Epithelial cell of esophagus (primary cell): Measurements from ENCODE around the gene KLC3.
"Not testable (repeated sequence)": the region's sequence is repeated elsewhere in the genome, so short reads cannot be mapped to it uniquely, and the experiment has no call there.

Experiments used
- DNase-seq: peaks from one replicate; pipeline ENCODE4 v3.0.0; 2010; ENCODE audit warnings: low read depth
- H3K4me3 ChIP-seq: 2 replicates; pipeline ENCODE4 v1.5.1; 2011; ENCODE audit warnings: mild to moderate bottlenecking, low read length, control low read depth
- TF ChIP-seq, protein P1 (sequence below): IDR thresholded peaks from 2 replicates; pipeline ENCODE4 v1.5.1; 2011; ENCODE audit warnings: low read depth, mild to moderate bottlenecking, low read length, control low read depth, inconsistent platforms; ENCODE audit not compliant: insufficient read depth; ENCODE audit errors: missing control alignments

KLC3 gene

DNA sequence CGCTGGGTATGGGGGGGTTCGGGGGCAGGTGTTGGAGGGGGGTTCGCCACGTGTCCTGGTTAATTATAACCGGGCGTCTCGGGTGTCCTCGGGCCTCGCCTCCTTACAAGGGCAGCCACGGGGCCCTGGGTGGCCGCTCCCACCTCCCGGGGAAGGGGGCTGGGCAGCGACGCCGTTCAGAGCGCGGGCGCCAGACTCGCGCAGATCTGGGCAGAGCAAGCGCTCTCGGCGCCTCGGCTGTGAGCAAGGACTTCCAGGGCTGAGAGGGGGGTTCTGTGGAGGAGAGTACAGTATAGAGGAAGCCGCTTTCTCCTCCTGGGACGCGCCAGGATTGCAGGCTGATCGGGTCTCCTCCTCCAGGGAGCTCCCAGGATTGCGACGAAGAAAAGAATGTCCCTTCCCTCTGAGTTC is 16.9 kb upstream of the KLC3 start:
- peak overlapping the region; percentile 4 for H3K4me3 ChIP-seq
- DNase-seq, result no peak
- TF ChIP-seq, protein P1, sequence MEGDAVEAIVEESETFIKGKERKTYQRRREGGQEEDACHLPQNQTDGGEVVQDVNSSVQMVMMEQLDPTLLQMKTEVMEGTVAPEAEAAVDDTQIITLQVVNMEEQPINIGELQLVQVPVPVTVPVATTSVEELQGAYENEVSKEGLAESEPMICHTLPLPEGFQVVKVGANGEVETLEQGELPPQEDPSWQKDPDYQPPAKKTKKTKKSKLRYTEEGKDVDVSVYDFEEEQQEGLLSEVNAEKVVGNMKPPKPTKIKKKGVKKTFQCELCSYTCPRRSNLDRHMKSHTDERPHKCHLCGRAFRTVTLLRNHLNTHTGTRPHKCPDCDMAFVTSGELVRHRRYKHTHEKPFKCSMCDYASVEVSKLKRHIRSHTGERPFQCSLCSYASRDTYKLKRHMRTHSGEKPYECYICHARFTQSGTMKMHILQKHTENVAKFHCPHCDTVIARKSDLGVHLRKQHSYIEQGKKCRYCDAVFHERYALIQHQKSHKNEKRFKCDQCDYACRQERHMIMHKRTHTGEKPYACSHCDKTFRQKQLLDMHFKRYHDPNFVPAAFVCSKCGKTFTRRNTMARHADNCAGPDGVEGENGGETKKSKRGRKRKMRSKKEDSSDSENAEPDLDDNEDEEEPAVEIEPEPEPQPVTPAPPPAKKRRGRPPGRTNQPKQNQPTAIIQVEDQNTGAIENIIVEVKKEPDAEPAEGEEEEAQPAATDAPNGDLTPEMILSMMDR, result no peak

DNA sequence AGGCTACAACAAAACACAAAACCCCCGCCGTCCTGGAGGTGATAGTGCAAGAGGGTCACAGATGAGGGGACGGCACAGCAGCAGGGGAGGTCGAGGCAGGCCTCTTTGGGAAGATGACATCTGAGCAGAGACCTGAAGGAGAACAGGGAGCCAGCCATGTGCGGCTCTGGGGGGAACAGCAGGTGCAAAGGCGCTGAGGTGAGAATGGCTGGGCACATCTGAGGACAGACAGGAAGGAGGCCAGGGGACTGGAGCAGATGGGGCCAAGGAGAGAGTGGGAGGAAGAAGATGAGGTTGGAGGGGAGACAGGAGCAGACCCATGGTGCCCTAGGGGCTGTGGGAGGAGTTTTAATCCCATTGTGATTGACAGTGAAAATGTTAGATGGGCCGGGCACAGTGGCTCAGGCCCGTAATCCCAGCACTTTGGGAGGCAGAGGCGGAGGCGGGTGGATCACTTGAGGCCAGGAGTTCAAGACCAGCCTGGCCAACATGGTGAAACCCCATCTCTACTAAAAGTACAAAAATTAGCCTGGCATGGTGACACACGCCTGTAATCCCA is 16.1 kb upstream of the KLC3 start:
- H3K4me3 ChIP-seq, result no peak overlapping the region
- no peak for DNase-seq
- TF ChIP-seq, protein P1, result no peak

DNA sequence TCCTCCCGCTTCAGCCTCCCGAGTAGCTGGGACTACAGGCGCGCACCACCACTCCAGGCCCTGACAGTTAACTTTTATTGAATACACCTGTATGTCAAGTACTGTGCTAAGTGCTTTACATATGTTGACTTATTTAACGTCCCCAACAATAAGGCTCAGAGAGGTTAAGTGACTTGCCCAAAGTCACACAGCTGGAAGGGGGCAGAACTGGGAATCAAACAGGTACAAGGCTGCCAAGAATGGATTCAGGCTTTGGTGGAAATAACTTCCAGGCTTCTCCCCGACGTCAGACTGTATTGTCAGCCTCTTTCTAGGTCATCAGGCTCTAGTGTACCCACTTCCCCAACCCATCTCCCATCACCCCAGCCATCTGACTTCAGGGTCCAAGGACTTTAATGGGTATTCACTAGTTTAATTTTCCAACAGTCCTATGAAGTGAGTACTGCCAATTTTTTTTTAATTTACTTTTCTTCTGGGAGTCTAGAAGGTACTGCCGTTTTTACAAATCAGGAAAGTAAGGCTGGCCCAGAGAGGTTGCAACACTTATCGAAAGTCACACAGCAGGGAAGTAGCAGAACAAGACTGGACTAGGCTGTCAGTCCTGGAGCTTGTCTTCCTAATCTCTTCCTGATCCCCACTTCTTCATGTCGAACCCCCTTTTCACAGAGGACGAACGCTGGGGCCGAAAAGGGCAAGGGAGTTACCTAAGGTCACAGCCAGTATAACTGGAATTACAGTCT is 13.0 kb upstream of the KLC3 start:
- DNase-seq, result no peak

DNA sequence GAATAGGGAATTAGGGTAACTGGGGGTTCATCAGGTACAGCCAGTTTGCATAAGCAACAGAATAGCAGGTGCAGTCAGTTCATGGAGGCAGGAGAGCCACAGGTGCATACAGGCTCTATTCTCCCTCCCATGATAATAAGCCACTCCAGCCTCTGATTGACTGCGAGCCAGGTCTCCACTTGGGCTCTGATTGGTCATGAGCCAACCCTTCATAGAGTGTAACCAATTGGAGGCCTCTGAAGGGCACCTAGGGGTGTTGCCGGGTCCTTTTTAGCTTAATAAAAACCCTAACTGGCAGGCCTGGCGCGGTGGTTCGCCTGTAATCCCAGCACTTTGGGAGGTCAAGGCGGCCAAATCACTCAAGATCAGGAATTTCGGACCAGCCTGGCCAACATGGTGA is 9.1 kb upstream of the KLC3 start:
- TF ChIP-seq, protein P1, result no peak
- DNase-seq, result no peak
- H3K4me3 ChIP-seq, result no peak overlapping the region

More for the DNA sequence above, 13.0 kb upstream of the KLC3 start:
- no peak overlapping the region for H3K4me3 ChIP-seq
- TF ChIP-seq, protein P1, result no peak

DNA sequence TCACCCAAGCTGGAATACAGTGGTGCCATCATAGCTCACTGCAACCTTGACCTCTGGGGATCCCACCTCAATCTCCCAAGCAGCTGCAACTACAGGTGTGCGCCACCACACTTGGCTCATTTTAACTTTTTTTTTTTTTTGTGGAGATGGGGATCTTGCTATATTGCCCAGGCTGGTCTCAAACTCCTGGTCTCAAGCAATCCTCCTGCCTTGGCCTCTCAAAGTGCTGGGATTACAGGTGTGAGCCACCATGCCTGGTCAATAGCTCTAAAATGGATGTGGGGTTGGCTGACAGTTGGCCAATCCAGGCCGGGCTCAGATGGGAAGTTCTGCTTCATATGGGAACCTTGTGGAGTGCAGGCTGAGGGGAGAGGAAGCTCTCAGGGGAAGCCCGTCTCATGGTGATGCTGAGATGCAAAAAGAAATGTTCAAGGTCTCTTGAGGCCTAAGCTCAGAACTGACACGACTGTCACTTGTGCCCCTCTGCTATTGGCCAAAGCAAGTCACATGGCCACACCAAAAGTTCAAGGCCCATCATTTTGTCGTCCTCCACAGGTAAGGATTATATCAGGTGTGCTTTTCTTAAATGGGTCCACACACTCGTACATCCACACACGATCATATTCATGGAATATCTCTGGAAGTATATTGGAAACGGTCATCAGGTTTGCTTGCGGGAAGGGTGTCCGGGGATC is 6.8 kb upstream of the KLC3 start:
- H3K4me3 ChIP-seq, result no peak overlapping the region
- TF ChIP-seq, protein P1, result no peak
- no peak for DNase-seq

DNA sequence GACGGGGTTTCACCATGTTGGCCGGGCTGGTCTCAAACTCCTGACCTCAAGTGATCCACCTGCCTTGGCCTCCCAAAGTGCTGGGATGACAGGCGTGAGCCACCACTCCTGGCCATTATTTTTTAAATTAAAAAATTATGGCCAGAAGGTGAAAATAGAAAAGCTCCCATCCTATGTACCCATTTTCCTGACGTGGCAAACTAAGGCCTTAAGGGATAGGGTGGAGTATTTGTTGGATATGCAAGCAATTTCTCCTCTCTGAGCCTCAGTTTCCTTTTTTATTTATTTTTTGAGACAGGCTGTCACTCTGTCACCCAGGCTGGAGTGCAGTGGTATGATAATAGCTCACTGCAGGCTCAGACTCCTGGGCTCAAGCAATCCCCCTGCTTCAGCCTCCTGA is 5.7 kb upstream of the KLC3 start:
- not testable (repeated sequence) for H3K4me3 ChIP-seq, DNase-seq

DNA sequence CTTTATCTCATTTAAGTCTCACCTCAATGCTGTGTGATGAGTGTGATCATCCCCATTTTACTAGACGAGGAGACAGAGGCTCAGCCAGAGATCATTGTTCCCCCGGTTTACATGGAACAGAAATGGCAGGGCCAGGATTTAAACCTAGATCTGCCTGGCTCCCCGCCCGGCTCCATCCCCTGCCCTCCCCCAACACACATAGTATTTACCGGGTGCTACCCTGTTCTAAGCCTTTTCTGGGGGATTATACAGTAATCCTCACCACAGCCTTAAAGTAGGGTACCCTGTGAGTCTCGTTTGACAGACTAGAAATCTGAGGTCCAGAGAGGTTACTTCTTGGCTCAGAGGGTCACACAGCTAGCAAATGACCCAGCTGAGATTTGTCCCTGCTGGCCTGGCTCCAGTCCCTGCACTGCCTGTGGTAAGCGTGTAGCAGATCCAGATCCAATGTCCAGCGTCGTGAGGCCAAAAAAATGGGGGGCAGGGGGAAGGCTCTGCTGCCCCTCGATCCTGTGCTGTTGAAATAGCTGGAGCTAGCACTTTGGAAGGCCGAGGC is 3.8 kb upstream of the KLC3 start:
- TF ChIP-seq, protein P1, result no peak
- H3K4me3 ChIP-seq, result no peak overlapping the region
- DNase-seq, result no peak
